GM12892 (cell line): Measurements from ENCODE around the gene DDA1.

ENCODE experiments used
- POLR2AphosphoS5 ChIP-seq: IDR thresholded peaks from 2 replicates; pipeline ENCODE4 v1.6.1; 2011; ENCODE audit warnings: low read depth, low read length, control low read depth
- TAF1 ChIP-seq: IDR thresholded peaks from 2 replicates; pipeline ENCODE4 v1.6.1; 2011; ENCODE audit warnings: low read depth, mild to moderate bottlenecking, control low read depth, low read length, borderline replicate concordance

DNA sequence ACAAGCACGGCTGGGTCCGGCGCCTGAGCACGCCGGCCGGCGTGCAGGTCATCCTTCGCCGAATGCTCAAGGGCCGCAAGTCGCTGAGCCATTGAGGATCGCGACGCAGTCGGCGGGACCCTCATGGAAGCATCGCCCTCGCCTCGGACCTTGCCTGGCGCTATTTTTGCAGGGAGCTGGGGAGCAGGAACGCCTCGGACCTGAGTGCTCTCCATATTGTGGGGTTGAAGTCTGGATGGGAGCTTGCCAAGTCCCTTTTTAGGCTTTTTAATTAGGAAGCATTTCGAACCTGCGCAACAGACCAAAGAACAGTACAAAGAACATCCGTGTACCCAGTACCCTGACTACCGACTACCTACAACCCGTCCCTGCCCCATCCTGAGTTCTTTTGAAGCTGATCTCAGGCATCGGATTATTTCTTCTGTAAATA lies 3.1 kb upstream of the DDA1 start:
- TF ChIP-seq POLR2AphosphoS5 (no peak), TAF1 (no peak)
